HUES6 (cell line): Measurements from ENCODE around the gene ARHGEF16.

ENCODE experiments used
- H3K27ac ChIP-seq: 2 replicates; pipeline ENCODE4 v1.7.0; 2013; ENCODE audit warnings: low read depth, mild to moderate bottlenecking, low read length, inconsistent platforms
- H3K27me3 ChIP-seq: 2 replicates; pipeline ENCODE4 v1.6.1; 2013; ENCODE audit warnings: low read length; ENCODE audit not compliant: control insufficient read depth, insufficient read depth
- H3K36me3 ChIP-seq: 2 replicates; pipeline ENCODE4 v1.6.1; 2013; ENCODE audit warnings: low read length; ENCODE audit not compliant: control insufficient read depth, insufficient read depth
- H3K4me1 ChIP-seq: 2 replicates; pipeline ENCODE4 v1.6.1; 2013; ENCODE audit warnings: low read length; ENCODE audit not compliant: control insufficient read depth, insufficient read depth
- H3K4me3 ChIP-seq: 2 replicates; pipeline ENCODE4 v1.5.1; 2013; ENCODE audit warnings: low read depth, low read length
- H3K9ac ChIP-seq: one replicate; pipeline ENCODE4 v1.6.1; 2013; ENCODE audit warnings: mild to moderate bottlenecking, low read length
- H3K9me3 ChIP-seq: 2 replicates; pipeline ENCODE4 v1.6.1; 2013; ENCODE audit warnings: low read depth, low read length; ENCODE audit not compliant: control insufficient read depth, insufficient read depth

The ARHGEF16 gene

GRCh38 chr1:3440300-3440681 lies 14.2 kb upstream of the ARHGEF16 start:
- no peak overlapping the region for H3K9ac ChIP-seq
- peaks cover 6% of the 10 kb centered on the region; the same call in 1 of the 2 replicates for H3K27me3 ChIP-seq
- H3K36me3 ChIP-seq: no peaks in the 10 kb centered on the region
- H3K4me3 ChIP-seq: no peak overlapping the region
- no peaks in the 10 kb centered on the region for H3K4me1 ChIP-seq
- no peak overlapping the region for H3K27ac ChIP-seq
- no peaks in the 10 kb centered on the region for H3K9me3 ChIP-seq

- Histone ChIP-seq H3K4me1 (no peaks in the 10 kb centered on the region), H3K27ac (no peak overlapping the region), H3K9me3 (no peaks in the 10 kb centered on the region), H3K36me3 (no peaks in the 10 kb centered on the region), H3K9ac (no peak overlapping the region), H3K4me3 (no peak overlapping the region), H3K27me3 (peaks cover 6% of the 10 kb centered on the region; the same call in 1 of the 2 replicates)
Measured at GRCh38 chr1:3440711-3441409, 13.6 kb upstream of the ARHGEF16 start.

- Histone ChIP-seq H3K27me3 (peaks cover 6% of the 10 kb centered on the region; the same call in 1 of the 2 replicates), H3K4me3 (no peak overlapping the region), H3K9me3 (no peaks in the 10 kb centered on the region), H3K36me3 (no peaks in the 10 kb centered on the region), H3K27ac (no peak overlapping the region), H3K4me1 (no peaks in the 10 kb centered on the region), H3K9ac (no peak overlapping the region)
Measured at GRCh38 chr1:3441410-3441847, 13.0 kb upstream of the ARHGEF16 start.

- no peak overlapping the region for H3K4me3 ChIP-seq
- no peaks in the 10 kb centered on the region for H3K4me1 ChIP-seq
- no peak overlapping the region for H3K9ac ChIP-seq
- peaks cover 6% of the 10 kb centered on the region; the same call in 1 of the 2 replicates for H3K27me3 ChIP-seq
- H3K27ac ChIP-seq: no peak overlapping the region
- no peaks in the 10 kb centered on the region for H3K9me3 ChIP-seq
- no peaks in the 10 kb centered on the region for H3K36me3 ChIP-seq
Measured at GRCh38 chr1:3441880-3442279, 12.6 kb upstream of the ARHGEF16 start.

GRCh38 chr1:3442331-3442730 lies 12.1 kb upstream of the ARHGEF16 start:
- no peaks in the 10 kb centered on the region for H3K4me1 ChIP-seq
- no peaks in the 10 kb centered on the region for H3K36me3 ChIP-seq
- no peak overlapping the region for H3K27ac ChIP-seq
- H3K27me3 ChIP-seq: peaks cover 6% of the 10 kb centered on the region; the same call in 1 of the 2 replicates
- no peaks in the 10 kb centered on the region for H3K9me3 ChIP-seq
- no peak overlapping the region for H3K9ac ChIP-seq
- no peak overlapping the region for H3K4me3 ChIP-seq

GRCh38 chr1:3442901-3443300 lies 11.6 kb upstream of the ARHGEF16 start:
- no peaks in the 10 kb centered on the region for H3K36me3 ChIP-seq
- H3K9ac ChIP-seq: no peak overlapping the region
- H3K27ac ChIP-seq: no peak overlapping the region
- peaks cover 6% of the 10 kb centered on the region; the same call in 1 of the 2 replicates for H3K27me3 ChIP-seq
- no peaks in the 10 kb centered on the region for H3K4me1 ChIP-seq
- H3K9me3 ChIP-seq: no peaks in the 10 kb centered on the region
- H3K4me3 ChIP-seq: no peak overlapping the region

- no peaks in the 10 kb centered on the region for H3K36me3 ChIP-seq
- H3K4me1 ChIP-seq: no peaks in the 10 kb centered on the region
- H3K4me3 ChIP-seq: no peak overlapping the region
- peaks cover 6% of the 10 kb centered on the region; the same call in 1 of the 2 replicates for H3K27me3 ChIP-seq
- no peaks in the 10 kb centered on the region for H3K9me3 ChIP-seq
- no peak overlapping the region for H3K27ac ChIP-seq
- no peak overlapping the region for H3K9ac ChIP-seq
Measured at GRCh38 chr1:3443807-3444206, 10.7 kb upstream of the ARHGEF16 start.

GRCh38 chr1:3444298-3444697 lies 10.2 kb upstream of the ARHGEF16 start:
- no peaks in the 10 kb centered on the region for H3K4me1 ChIP-seq
- no peak overlapping the region for H3K4me3 ChIP-seq
- no peaks in the 10 kb centered on the region for H3K9me3 ChIP-seq
- H3K36me3 ChIP-seq: no peaks in the 10 kb centered on the region
- H3K27ac ChIP-seq: no peak overlapping the region
- H3K9ac ChIP-seq: no peak overlapping the region
- peaks cover 6% of the 10 kb centered on the region; the same call in 1 of the 2 replicates for H3K27me3 ChIP-seq

- peaks cover 6% of the 10 kb centered on the region; the same call in 1 of the 2 replicates for H3K27me3 ChIP-seq
- H3K9me3 ChIP-seq: no peaks in the 10 kb centered on the region
- no peaks in the 10 kb centered on the region for H3K4me1 ChIP-seq
- no peak overlapping the region for H3K9ac ChIP-seq
- H3K36me3 ChIP-seq: no peaks in the 10 kb centered on the region
- no peak overlapping the region for H3K27ac ChIP-seq
- no peak overlapping the region for H3K4me3 ChIP-seq
Measured at GRCh38 chr1:3444736-3445135, 9.7 kb upstream of the ARHGEF16 start.

- no peaks in the 10 kb centered on the region for H3K27me3 ChIP-seq
- no peak overlapping the region for H3K4me3 ChIP-seq
- no peak overlapping the region for H3K9ac ChIP-seq
- no peaks in the 10 kb centered on the region for H3K36me3 ChIP-seq
- no peak overlapping the region for H3K27ac ChIP-seq
- H3K4me1 ChIP-seq: peaks cover 11% of the 10 kb centered on the region
- no peaks in the 10 kb centered on the region for H3K9me3 ChIP-seq
Measured at GRCh38 chr1:3450202-3450863, 4.1 kb upstream of the ARHGEF16 start.

- no peak overlapping the region for H3K9ac ChIP-seq
- H3K4me3 ChIP-seq: no peak overlapping the region
- H3K27me3 ChIP-seq: no peaks in the 10 kb centered on the region
- H3K36me3 ChIP-seq: no peaks in the 10 kb centered on the region
- H3K9me3 ChIP-seq: no peaks in the 10 kb centered on the region
- peaks cover 17% of the 10 kb centered on the region for H3K4me1 ChIP-seq
- no peak overlapping the region for H3K27ac ChIP-seq
Measured at GRCh38 chr1:3450983-3451382, 3.5 kb upstream of the ARHGEF16 start.
